SK-N-SH (cell line): ENCODE measurements around the gene EHMT2.

Source experiments
- CHD2 ChIP-seq: fragments of 150-350 bp; IDR thresholded peaks from 2 replicates; pipeline ENCODE4 v1.6.1; 2018; ENCODE audit warnings: low read length; ENCODE audit not compliant: partially characterized antibody
- ELF1 ChIP-seq: IDR thresholded peaks from 2 replicates; pipeline ENCODE4 v1.4.0; 2012
- EP300 ChIP-seq, 2 experiments: IDR thresholded peaks; 2 replicates each; pipeline versions ENCODE4 v1.4.0 to v1.6.1; 2012; ENCODE audit warnings: borderline replicate concordance in 1 of 2, low read depth in 1 of 2, low read length in 1 of 2
- POLR2AphosphoS5 ChIP-seq: IDR thresholded peaks from 2 replicates; pipeline ENCODE4 v1.6.1; 2012; ENCODE audit warnings: low read depth, low read length
- RFX5 ChIP-seq: IDR thresholded peaks from 2 replicates; pipeline ENCODE4 v1.6.1; 2012; ENCODE audit warnings: mild to moderate bottlenecking, improper control_type of control experiment, low read length
- SMC3 ChIP-seq: IDR thresholded peaks from 2 replicates; pipeline ENCODE4 v1.6.1; 2012; ENCODE audit warnings: low read depth, low read length, improper control_type of control experiment
- TAF1 ChIP-seq: IDR thresholded peaks from 2 replicates; pipeline ENCODE4 v1.6.1; 2012; ENCODE audit warnings: low read depth, mild to moderate bottlenecking, low read length, moderate library complexity, borderline replicate concordance
- TF ChIP-seq, protein P1 (sequence below): IDR thresholded peaks from 2 replicates; pipeline ENCODE4 v1.6.1; 2012; ENCODE audit warnings: mild to moderate bottlenecking, low read depth, low read length, moderate library complexity
- TF ChIP-seq, protein P2 (sequence below): fragments of 200-600 bp; sonication (generic); IDR thresholded peaks from 2 replicates; pipeline ENCODE4 v1.6.1; 2017; ENCODE audit warnings: antibody characterized with exemption, mild to moderate bottlenecking, moderate library complexity

DNA sequence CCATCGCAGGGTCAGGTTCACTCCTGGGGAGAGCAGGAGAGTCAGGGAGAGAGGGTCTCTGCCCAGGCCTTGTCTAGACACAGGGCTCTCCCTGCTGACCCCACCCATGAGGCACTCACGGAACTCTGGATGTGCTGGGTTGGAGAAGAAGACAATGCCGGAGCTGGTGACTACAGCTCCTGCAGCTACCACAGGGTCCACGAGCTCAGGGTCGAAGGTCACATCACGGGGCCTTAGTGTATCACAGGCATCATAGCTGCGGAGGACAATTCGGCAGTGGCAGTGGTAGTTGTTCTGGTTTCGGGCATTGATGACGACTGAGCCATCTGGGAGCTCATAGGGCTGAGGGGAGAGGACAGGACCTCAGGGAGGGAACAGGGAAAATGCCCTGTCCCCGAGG is 37.6 kb downstream of the EHMT2 start:
- TF ChIP-seq CHD2 (no peak), SMC3 (no peak), POLR2AphosphoS5 (no peak), EP300 (IDR thresholded peaks at IDR 0.05; ENCODE audit: borderline replicate concordance in 1 of 2, low read depth in 1 of 2, low read length in 1 of 2) (no peak), RFX5 (no peak), TAF1 (no peak), ELF1 (no peak)
- TF ChIP-seq, protein P1, sequence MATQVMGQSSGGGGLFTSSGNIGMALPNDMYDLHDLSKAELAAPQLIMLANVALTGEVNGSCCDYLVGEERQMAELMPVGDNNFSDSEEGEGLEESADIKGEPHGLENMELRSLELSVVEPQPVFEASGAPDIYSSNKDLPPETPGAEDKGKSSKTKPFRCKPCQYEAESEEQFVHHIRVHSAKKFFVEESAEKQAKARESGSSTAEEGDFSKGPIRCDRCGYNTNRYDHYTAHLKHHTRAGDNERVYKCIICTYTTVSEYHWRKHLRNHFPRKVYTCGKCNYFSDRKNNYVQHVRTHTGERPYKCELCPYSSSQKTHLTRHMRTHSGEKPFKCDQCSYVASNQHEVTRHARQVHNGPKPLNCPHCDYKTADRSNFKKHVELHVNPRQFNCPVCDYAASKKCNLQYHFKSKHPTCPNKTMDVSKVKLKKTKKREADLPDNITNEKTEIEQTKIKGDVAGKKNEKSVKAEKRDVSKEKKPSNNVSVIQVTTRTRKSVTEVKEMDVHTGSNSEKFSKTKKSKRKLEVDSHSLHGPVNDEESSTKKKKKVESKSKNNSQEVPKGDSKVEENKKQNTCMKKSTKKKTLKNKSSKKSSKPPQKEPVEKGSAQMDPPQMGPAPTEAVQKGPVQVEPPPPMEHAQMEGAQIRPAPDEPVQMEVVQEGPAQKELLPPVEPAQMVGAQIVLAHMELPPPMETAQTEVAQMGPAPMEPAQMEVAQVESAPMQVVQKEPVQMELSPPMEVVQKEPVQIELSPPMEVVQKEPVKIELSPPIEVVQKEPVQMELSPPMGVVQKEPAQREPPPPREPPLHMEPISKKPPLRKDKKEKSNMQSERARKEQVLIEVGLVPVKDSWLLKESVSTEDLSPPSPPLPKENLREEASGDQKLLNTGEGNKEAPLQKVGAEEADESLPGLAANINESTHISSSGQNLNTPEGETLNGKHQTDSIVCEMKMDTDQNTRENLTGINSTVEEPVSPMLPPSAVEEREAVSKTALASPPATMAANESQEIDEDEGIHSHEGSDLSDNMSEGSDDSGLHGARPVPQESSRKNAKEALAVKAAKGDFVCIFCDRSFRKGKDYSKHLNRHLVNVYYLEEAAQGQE: no peak
- TF ChIP-seq, protein P2, sequence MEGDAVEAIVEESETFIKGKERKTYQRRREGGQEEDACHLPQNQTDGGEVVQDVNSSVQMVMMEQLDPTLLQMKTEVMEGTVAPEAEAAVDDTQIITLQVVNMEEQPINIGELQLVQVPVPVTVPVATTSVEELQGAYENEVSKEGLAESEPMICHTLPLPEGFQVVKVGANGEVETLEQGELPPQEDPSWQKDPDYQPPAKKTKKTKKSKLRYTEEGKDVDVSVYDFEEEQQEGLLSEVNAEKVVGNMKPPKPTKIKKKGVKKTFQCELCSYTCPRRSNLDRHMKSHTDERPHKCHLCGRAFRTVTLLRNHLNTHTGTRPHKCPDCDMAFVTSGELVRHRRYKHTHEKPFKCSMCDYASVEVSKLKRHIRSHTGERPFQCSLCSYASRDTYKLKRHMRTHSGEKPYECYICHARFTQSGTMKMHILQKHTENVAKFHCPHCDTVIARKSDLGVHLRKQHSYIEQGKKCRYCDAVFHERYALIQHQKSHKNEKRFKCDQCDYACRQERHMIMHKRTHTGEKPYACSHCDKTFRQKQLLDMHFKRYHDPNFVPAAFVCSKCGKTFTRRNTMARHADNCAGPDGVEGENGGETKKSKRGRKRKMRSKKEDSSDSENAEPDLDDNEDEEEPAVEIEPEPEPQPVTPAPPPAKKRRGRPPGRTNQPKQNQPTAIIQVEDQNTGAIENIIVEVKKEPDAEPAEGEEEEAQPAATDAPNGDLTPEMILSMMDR: no peak
